Duodenal mucosa (tissue), 2 donors: ENCODE data around the gene HOXC9.
A peak's percentile ranks its signal among the peaks of the same experiment; 100 is the strongest.

ENCODE experiments used
- H3K27ac ChIP-seq: one replicate; pipeline ENCODE4 v1.7.0; 2013; ENCODE audit warnings: low read depth, low read length
- H3K27me3 ChIP-seq, 2 donors: one replicate each; pipeline ENCODE4 v1.7.0; 2013; ENCODE audit warnings: low read length in 2 of 2, control low read depth in 1 of 2; ENCODE audit not compliant: insufficient read depth in 2 of 2, control insufficient read depth in 1 of 2
- H3K36me3 ChIP-seq, 2 donors: one replicate each; pipeline ENCODE4 v1.7.0; 2013; ENCODE audit warnings: low read length in 2 of 2, control low read depth in 1 of 2; ENCODE audit not compliant: insufficient read depth in 2 of 2, control insufficient read depth in 1 of 2
- H3K4me1 ChIP-seq, 2 donors: one replicate each; pipeline ENCODE4 v1.7.0; 2013; ENCODE audit warnings: low read length in 2 of 2, control low read depth in 1 of 2; ENCODE audit not compliant: insufficient read depth in 2 of 2, control insufficient read depth in 1 of 2
- H3K4me3 ChIP-seq, 2 donors: one replicate each; pipeline ENCODE4 v1.7.0; 2013; ENCODE audit warnings: low read length in 2 of 2, low read depth in 1 of 2
- H3K9ac ChIP-seq, 2 donors: one replicate each; pipeline ENCODE4 v1.7.0; 2013; ENCODE audit warnings: low read length in 2 of 2, low read depth in 1 of 2
- H3K9me3 ChIP-seq, 2 donors: one replicate each; pipeline ENCODE4 v1.7.0; 2013; ENCODE audit warnings: low read length in 2 of 2, control low read depth in 1 of 2; ENCODE audit not compliant: control insufficient read depth in 1 of 2

The HOXC9 gene

DNA sequence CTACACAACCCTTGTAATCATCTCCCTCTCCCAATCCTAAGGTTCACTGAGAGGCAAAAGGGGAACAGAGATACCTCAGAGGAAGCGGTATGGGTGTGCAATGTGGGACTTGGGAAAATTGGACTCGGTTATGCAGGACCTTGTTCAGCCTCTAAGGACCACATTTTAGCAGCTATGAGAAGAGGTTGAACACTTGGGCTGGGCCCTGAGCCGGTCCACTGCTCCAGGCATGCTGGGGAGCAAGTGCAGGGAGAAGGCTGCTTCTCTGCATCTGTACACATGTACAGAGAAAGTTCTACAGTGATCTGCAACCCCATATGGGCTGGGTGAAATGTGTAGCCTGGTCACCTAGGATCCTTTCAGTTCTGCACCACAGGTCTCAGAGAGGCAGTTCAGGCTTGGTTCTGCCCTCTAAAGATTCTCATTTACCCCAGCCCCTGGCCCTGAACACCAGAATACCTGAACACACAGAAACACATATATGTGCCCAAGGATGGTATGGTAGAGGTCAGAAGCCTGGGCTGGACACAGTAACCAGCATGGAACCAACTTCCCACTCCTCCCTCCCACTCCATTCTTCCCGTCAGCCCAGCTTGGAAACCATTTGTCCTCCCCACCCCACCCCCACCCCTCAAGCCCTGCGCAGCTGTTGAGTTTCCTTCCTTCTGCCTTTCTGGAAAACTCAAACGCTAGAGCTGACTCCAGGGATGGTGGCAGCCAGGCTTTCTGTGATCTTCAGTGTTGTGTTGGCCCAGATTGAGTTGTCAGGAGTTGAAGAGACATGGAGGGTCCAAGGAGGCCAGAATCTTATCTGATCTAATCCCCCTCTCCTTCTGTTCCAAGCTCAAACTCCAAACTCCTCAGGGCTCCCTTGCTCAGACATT, 43.3 kb downstream of the HOXC9 start:
- no peaks in the 10 kb centered on the region for H3K36me3 ChIP-seq
- no peak overlapping the region for H3K4me3 ChIP-seq
- H3K9me3 ChIP-seq: no peaks in the 10 kb centered on the region
- H3K9ac ChIP-seq: no peak overlapping the region
- no peaks in the 10 kb centered on the region for H3K4me1 ChIP-seq
- H3K27me3 ChIP-seq: peaks cover 82 to 92% of the 10 kb centered on the region in 2 donors
- no peak overlapping the region for H3K27ac ChIP-seq

DNA sequence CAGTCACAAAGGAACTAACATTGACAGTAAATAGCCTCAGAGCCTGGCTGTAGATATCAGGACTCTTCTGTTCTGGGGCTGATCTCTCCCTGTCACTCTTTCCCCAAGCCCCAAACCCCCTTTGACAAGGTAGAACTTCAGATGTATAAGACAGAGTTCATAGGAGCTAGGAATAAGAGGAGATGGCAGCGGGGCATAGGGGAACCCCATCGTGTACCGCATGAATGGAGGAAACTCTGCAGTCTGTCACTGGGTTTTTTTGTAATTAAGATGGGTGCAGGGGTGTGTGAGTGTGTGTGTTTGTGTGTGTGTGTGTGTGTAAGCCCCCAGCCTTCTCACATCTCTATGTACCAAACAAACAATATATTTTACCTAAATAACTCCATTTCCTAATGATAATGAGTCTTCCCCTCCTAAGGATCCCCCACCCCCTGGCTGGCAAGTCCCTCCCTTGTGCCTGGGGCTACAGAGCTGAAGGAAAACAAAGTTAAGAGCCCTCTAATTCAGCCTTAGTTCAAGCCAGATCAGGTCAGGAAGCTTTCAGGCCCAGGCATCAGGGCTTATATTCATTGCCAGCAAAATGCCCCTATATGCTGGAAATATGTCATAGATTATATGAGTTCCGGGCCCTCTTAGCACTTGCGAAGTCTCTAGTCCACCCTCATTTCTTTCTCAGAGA, 44.6 kb downstream of the HOXC9 start:
- Histone ChIP-seq H3K4me1 (no peaks in the 10 kb centered on the region), H3K9ac (no peak overlapping the region), H3K9me3 (no peaks in the 10 kb centered on the region), H3K4me3 (no peak overlapping the region), H3K36me3 (no peaks in the 10 kb centered on the region), H3K27ac (no peak overlapping the region), H3K27me3 (peaks cover 82 to 89% of the 10 kb centered on the region in 2 donors)

DNA sequence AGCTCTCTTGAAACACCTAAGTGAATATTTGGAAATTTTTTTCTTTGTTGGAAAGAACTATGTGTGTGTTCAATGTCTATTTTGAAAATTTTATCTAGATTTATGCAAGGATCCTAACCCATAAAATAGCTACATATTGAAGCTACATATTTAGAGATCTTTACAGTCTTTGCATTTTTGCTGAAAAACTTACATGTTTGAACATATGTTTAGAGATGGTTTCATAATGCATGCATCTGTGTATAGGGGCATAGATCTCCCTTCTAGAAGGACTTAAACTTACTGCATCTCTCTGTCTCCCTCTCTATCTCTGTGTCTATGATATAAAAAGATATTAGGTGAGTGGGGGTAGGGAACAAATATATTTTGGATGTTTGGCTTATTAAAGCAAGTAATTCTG, 45.4 kb downstream of the HOXC9 start:
- peaks cover 82 to 89% of the 10 kb centered on the region in 2 donors for H3K27me3 ChIP-seq
- H3K4me1 ChIP-seq: no peaks in the 10 kb centered on the region
- no peaks in the 10 kb centered on the region for H3K36me3 ChIP-seq
- H3K27ac ChIP-seq: no peak overlapping the region
- no peak overlapping the region for H3K4me3 ChIP-seq
- no peak overlapping the region for H3K9ac ChIP-seq
- H3K9me3 ChIP-seq: no peaks in the 10 kb centered on the region

DNA sequence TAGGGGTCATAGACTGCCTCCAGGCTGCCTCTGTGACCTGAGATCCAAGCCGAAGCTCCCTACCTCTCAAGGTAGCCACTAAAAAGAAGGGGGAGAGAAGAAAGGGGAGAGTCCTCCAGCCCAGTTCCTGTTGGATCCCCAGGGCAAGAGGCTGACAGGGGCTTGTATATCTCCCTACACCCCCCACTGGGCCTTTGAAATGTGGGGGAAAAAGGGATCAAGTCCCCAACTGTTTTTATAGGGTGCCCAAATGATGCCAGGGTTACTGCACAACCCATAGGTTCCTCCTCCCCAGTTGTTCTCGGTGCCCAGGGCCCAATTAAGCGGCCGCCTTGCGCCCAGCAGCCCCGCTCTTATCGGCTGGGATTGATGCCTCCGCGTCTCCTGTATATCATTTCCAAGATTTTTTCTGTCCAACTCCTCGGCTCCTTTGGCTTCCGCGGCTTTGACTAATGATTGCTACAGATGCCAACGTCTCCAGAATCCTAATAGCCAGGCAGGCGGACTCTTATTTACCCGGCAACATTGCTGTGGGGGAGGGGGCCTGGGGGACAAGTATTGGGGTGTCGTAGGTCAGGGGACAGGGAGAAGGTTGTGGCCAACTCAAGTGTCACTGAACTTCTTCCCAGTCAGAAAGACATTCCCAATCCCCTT, 46.0 kb downstream of the HOXC9 start:
- Histone ChIP-seq H3K27ac (no peak overlapping the region), H3K9ac (no peak overlapping the region), H3K4me3 (no peak overlapping the region), H3K4me1 (peaks cover under 1 to 2% of the 10 kb centered on the region in 2 donors), H3K9me3 (no peaks in the 10 kb centered on the region), H3K27me3 (peaks cover 85 to 90% of the 10 kb centered on the region in 2 donors), H3K36me3 (no peaks in the 10 kb centered on the region)

DNA sequence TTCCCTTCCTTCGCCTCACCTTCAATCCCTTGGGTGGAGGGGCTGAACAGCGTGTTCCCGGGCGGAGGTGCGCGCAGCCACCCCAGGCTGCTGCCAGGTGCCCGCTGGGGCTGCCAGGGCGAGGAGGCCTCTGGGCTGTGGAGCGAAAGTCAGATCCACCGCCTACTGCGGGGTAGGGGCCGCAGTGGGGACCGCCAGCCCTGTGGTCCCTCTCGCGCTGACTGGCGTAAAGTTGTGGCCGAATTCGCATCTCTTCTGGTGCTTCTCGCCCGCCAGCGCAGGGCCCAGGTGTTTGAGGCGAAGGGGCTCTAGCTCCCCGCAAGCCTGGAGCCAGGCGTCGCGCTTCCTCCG, 46.8 kb downstream of the HOXC9 start:
- H3K36me3 ChIP-seq: no peaks in the 10 kb centered on the region
- H3K27me3 ChIP-seq: peaks cover 89 to 92% of the 10 kb centered on the region in 2 donors
- H3K27ac ChIP-seq: no peak overlapping the region
- no peaks in the 10 kb centered on the region for H3K9me3 ChIP-seq
- H3K4me3 ChIP-seq: peak overlapping the region in 1 of 2 donors; percentile 2
- H3K9ac ChIP-seq: no peak overlapping the region
- peaks cover 9% of the 10 kb centered on the region in 2 donors for H3K4me1 ChIP-seq

DNA sequence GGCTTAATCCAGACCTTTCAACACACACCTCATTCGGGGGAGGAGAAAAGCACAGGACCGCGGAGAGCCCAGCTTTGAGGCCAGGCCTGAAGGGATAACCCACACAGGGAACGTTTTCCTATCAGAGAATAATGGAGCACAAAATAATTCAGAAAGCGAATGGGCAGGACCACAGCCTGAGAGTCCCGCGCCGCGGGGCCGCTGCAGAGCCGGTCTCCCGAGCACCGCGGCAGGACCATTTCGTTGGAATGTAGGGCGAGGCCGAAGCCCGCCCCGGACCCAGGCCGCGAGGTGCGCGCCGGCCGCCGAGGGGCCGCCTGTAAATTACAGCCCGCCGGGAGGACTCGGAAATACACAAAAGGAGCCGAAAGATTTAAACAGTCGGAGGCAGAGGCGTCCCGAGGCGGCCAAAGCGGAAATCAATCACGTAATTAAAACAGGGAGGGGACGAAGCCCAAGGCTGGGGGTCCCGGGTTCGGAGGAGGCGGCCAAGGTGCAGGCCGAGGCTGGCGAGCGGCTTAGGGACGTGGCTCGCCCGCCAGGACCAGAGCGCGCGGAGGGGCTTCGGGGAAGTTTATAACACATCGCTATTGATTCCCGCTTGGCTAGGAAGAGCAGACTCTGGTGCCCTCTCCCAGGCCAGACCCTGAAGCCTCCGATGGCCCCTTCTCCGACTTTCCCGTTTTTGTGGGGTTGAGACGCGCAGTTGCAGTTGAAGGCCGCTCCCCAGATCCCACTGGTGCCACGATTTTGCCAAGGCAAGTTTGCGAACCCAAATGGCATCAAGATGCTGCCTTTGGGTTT, 47.4 kb downstream of the HOXC9 start:
- peaks cover 11 to 12% of the 10 kb centered on the region in 2 donors for H3K4me1 ChIP-seq
- no peaks in the 10 kb centered on the region for H3K9me3 ChIP-seq
- H3K4me3 ChIP-seq: peak overlapping the region in 1 of 2 donors; percentile 2
- H3K27ac ChIP-seq: no peak overlapping the region
- H3K36me3 ChIP-seq: no peaks in the 10 kb centered on the region
- no peak overlapping the region for H3K9ac ChIP-seq
- peaks cover 87 to 94% of the 10 kb centered on the region in 2 donors for H3K27me3 ChIP-seq

DNA sequence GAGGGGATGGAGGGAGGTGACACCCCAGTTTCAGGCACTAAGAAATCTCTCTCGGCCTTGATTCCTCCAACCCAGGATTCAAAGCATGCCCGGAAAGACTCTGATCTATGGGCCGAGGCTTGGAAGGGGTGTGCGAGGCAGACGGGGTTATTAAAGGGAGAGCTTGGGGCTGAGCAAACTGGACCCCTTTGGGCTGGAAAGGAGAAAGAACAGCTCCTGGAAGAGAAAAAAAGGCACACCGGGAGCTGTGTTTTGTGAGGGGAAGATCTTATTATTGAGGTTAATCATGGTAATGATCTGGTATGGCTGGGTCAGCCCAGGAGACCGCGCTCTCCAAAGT, 48.0 kb downstream of the HOXC9 start:
- no peak overlapping the region for H3K4me3 ChIP-seq
- no peak overlapping the region for H3K27ac ChIP-seq

DNA sequence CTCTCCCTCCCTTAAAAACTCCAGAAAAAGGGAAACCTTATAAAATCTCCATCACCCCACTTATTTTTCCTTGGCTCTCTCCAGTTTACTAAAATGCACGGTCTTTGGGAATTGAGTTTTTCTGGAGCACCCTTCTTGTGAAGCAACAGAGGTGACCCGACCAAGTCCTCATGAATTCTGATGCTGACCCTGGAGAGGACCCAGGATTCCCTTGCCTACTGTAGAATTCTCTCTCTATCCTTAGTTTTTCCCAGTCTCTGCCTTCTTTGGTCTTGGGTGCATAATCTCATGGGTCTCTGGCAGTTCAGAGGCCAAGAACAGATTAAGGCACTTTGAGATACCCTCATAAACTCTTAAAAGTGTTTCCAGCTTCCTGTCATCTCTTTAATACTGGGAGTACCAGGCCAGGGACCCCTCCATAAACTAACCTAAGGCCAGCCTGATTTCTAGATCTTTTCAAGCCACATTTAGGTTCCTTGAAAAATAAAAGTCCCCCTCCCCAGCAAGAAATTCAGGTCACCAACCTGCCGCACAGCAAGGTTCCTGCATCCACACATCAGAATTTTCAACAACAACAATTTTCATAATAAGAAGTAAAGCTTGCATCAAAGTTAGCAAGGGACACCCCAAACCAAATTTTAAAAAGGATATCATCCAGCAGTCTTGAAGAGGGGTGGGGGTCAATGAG, 48.6 kb downstream of the HOXC9 start:
- H3K27me3 ChIP-seq: peaks cover 87 to 96% of the 10 kb centered on the region in 2 donors
- H3K36me3 ChIP-seq: no peaks in the 10 kb centered on the region
- H3K9me3 ChIP-seq: no peaks in the 10 kb centered on the region
- H3K4me3 ChIP-seq: no peak overlapping the region
- H3K4me1 ChIP-seq: peaks cover 16 to 21% of the 10 kb centered on the region in 2 donors
- H3K9ac ChIP-seq: no peak overlapping the region
- no peak overlapping the region for H3K27ac ChIP-seq

More for the DNA sequence above, 48.0 kb downstream of the HOXC9 start:
- H3K9ac ChIP-seq: no peak overlapping the region
- no peaks in the 10 kb centered on the region for H3K9me3 ChIP-seq
- H3K27me3 ChIP-seq: peaks cover 87 to 94% of the 10 kb centered on the region in 2 donors
- peaks cover 16 to 18% of the 10 kb centered on the region in 2 donors for H3K4me1 ChIP-seq
- H3K36me3 ChIP-seq: no peaks in the 10 kb centered on the region

DNA sequence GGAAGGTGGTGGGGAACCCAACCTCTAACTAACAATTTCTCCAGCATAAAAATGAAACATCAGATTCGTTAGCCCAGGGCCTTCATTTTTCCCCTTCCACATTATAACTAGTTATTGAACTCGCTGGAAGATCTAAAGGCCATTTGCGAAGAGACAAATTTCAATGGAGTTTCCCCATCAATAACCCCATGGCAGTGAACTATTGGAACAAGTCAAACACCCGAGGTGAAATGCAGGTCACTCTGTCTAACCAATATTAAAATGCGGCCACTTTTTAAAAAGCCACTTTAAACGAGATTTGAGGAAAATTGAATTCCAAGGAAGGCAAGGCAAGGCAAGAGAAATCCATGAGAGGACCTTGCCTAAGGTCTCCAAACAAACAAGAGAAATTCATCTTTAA, 49.1 kb downstream of the HOXC9 start:
- Histone ChIP-seq H3K27me3 (peaks cover 84 to 94% of the 10 kb centered on the region in 2 donors), H3K27ac (no peak overlapping the region), H3K9me3 (no peaks in the 10 kb centered on the region), H3K36me3 (no peaks in the 10 kb centered on the region), H3K4me3 (no peak overlapping the region), H3K9ac (no peak overlapping the region), H3K4me1 (peaks cover 16 to 21% of the 10 kb centered on the region in 2 donors)
